ENCODE data around the gene CCDC157.

CCDC157 gene

GRCh38 chr22:30416403-30416802, 59.6 kb downstream of the CCDC157 start:
- no peak for DNase-seq

GRCh38 chr22:30416837-30417236, 60.0 kb downstream of the CCDC157 start:
- no peak for DNase-seq

DNA sequence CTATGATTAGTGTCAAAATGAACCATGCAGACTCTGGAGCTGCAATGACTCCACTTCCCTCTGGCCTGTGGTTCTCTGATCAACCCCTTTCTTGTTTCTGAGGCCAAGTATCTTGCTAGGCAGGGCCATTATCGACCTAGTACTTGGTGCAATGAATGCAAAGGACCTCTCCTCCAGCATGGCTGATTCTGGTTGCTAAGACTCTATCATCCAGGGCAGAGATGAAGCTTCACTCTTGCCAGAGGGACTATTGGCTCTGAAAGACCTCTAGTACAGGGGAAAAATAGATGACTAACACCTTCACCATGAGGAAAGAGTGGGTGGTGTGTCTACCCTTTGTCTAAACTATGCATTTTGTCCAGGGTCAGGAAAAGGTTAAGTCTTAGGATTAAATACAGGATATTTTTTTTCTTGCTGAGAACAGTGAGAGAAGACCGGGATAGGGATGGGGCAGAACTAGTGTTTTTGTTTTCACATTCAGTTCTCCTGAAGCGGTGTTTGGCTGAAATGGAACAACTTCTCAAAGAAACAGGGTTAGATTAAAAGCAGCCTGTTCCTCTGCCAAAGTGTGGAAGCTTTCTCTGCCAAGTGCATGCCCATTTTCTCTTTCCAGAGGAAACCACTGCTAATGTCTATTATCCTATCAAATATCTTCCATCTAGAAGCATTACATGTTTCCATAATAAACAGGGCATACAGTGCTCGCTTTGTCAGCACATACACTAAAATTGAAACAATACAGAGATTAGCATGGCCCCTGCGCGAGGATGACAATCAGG, 63.7 kb downstream of the CCDC157 start:
- no peak for DNase-seq

DNA sequence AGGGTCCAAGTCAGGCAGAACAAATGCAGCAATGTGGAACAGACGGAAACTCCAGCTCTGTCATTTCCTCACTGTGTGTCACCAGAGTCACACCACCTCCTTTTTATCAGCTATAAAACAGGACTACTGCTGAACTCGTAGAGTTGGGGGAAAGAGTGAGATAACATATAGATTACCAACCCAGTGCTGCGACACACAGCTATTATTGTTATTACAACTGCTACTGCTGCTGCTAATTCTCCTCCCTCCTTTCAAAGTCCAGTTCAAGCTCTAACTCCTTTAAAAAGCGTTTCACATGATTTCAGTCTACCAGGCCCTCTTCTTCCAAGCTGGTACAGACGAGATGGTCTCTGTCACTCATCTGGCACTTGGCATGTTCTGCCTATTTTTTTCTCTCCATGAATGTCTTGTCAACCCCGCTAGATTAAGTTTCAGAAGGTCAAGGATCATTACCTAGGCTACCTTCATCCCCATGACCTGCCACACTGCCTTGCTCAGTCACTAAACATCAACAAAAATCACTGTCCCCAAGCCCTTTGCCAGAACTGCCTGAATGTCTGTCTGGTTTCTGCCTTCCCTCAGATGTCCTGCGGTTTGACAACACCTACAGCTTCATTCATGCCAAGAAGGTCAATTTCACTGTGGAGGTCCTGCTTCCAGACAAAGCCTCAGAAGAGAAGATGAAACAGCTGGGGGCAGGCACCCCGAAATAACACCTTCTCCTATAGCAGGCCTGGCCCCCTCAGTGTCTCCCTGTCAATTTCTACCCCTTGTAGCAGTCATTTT, 65.1 kb downstream of the CCDC157 start:
- DNase-seq = no peak

- DNase-seq = no peak
These were observed 65.9 kb downstream of the CCDC157 start for GRCh38 chr22:30422481-30423300.

DNA sequence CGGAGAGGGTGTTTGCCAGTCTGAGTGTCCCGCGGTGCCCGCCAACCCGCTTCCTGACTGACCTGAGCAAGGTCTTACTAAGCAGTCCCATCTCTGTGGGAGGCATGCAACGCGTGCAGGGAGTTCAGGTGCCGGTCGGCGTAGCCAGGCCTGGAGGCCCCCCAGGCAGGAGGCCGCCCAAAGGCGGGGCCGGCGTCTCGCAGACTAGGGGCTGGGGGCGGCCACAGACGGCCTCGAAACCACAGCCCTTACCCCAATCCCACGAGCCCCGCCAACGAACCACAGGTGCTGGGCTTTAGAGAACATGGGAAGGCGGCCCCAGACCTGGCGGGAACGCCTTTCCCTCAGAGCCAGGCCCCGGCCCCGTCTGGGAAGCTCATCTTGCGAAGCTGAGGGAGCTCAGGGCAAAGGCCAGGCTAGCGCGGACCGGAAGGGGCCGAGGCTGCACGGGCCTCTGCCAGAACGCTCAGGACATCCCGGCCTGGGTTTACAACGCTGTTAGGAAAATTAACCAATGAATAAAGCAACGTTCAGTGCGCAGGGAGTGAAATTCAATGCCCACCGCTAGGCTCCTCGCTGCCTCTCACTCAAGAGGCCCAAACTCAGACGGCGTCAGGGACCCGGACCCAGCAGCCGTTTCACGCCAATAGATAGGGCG, 66.6 kb downstream of the CCDC157 start:
- peak; percentile 24 for DNase-seq

DNA sequence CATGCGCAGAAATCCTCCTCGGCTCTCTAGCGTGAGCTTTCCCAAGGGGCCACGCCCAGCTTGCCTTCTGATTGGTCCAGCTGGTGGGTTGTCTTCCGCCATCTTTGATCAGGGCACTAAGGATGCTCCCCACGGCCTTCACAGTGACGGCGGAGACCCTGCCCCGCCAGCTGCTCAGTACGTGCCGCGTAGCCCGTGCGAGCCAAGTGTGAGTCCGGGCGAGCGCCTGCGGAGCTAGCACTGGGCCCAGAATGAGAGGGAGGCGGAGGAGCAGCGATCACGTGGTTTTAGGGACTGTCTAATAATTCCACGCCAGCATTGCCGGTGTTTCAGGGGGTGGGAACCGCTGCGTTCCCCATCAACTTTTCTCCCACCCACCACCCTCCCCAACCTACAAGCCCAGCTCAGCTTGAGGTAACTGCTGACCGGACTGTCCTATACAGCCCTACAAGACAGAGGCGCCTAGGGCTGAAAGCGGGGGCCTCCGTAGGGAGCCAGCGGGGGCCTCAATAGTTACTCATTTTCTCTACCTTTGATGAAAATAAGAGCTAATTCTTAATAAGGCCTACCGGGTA, 67.2 kb downstream of the CCDC157 start:
- DNase-seq = peak; percentile 94

- no peak for DNase-seq
These were observed 67.9 kb downstream of the CCDC157 start for GRCh38 chr22:30424534-30425326.

GRCh38 chr22:30425327-30425615, 68.5 kb downstream of the CCDC157 start:
- no peak for DNase-seq

DNA sequence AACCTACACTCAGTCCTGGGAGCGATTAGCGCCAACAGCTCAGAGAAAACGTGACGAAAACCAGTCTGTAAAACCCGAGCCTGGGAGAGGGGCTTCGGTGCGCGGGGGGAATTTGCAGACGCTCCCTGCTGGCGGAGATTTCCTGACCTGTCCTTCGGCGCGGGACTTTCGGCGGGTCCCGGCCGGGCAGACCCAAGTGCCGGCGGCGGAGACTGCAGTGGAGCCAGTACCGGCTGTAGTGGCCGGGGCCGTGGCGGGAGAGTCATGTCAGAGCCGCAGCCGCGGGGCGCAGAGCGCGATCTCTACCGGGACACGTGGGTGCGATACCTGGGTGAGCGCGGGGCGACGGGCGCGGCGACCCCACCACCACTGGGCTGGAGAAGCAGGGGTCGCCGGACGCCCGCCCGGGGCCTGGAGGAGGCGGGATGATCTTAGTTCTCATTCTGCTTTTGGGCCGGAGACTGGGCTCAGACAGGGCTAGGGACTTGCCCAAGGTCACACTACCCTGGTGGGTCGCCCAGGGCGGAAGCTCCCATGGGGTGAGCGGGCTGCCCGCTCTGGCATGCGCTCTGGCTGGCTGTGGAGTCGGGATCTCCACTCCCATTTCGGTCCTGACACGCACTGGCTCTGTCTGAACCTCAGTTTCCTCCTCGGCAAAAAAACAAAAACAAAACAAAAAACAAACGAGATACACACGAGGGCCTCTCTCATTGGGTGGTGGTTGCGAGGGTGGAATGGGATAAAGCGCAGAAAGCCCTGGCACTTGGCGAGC, 69.0 kb downstream of the CCDC157 start, which contains the start of gene MTFP1:
Gene MTFP1, plus strand, starts transcription at position 153 of the 772 bp plus-strand sequence. Its CDS starts 112 bp downstream, at position 265.
- peak; percentile 37 for DNase-seq
